GM18498 (cell line): ENCODE data around the gene RNF175.

ENCODE experiments used
- ATAC-seq: cut with Tn5 transposase; IDR thresholded peaks from one replicate; pipeline ENCODE4 v1.9.1; 2021; ENCODE audit warnings: mild to moderate bottlenecking, moderate library complexity; ENCODE audit not compliant: unreplicated experiment

The RNF175 gene

GRCh38 chr4:153785910-153786721 lies 26.3 kb upstream of the RNF175 start:
- no peak for ATAC-seq

- ATAC-seq = no peak
Measured at GRCh38 chr4:153784166-153784699, 24.4 kb upstream of the RNF175 start.

- ATAC-seq = no peak
Measured at GRCh38 chr4:153782581-153782980, 22.8 kb upstream of the RNF175 start.

- no peak for ATAC-seq
Measured at GRCh38 chr4:153781717-153782416, 22.0 kb upstream of the RNF175 start.

- peak; percentile 9 for ATAC-seq
Measured at GRCh38 chr4:153781280-153781679, 21.5 kb upstream of the RNF175 start.

- ATAC-seq = peak; percentile 74
Measured at GRCh38 chr4:153780876-153781275, 21.1 kb upstream of the RNF175 start.

GRCh38 chr4:153780221-153780620 lies 20.4 kb upstream of the RNF175 start:
- no peak for ATAC-seq

- ATAC-seq = no peak
Measured at GRCh38 chr4:153778383-153778782, 18.6 kb upstream of the RNF175 start.

- ATAC-seq = no peak
Measured at GRCh38 chr4:153777421-153777820, 17.6 kb upstream of the RNF175 start.

GRCh38 chr4:153776601-153777000 lies 16.8 kb upstream of the RNF175 start:
- no peak for ATAC-seq

GRCh38 chr4:153773236-153773690 lies 13.4 kb upstream of the RNF175 start:
- ATAC-seq = no peak

- ATAC-seq = no peak
Measured at GRCh38 chr4:153771046-153771445, 11.2 kb upstream of the RNF175 start.

GRCh38 chr4:153766758-153767157 lies 6.9 kb upstream of the RNF175 start:
- ATAC-seq = no peak

GRCh38 chr4:153765894-153766293 lies 6.1 kb upstream of the RNF175 start:
- no peak for ATAC-seq

GRCh38 chr4:153764601-153765368 lies 5.0 kb upstream of the RNF175 start:
- no peak for ATAC-seq

- ATAC-seq = no peak
Measured at GRCh38 chr4:153763404-153763803, 3.6 kb upstream of the RNF175 start.

GRCh38 chr4:153758688-153759406 lies 977 bp downstream of the RNF175 start:
- ATAC-seq = no peak

- no peak for ATAC-seq
Measured at GRCh38 chr4:153758136-153758535, 1.7 kb downstream of the RNF175 start.

- ATAC-seq = no peak
Measured at GRCh38 chr4:153757407-153757806, 2.4 kb downstream of the RNF175 start.

- no peak for ATAC-seq
Measured at GRCh38 chr4:153755186-153755585, 4.6 kb downstream of the RNF175 start.
